ENCODE measurements around the gene TNRC18. TPM values are rescaled to one million over a fixed set of nuclear protein-coding genes. Genes with fewer than 3 reads are reported as not detected.

The TNRC18 gene
- total and polyA plus RNA-seq, 2 donors (not counting 1 experiment from before 2014, with no cell fraction given) = 17.8 to 75.0 TPM

GRCh38 chr7:5455175-5455574 is 31.5 kb upstream of the TNRC18 start:
- H3K9me3 Mint-ChIP-seq (ENCODE audit: insufficient read depth) = no peaks in the 10 kb centered on the region
- ATAC-seq (ENCODE audit: low read depth) (no peak), DNase-seq (no peak)
- peaks cover 16% of the 10 kb centered on the region for H3K27me3 Mint-ChIP-seq
- H4K20me1 ChIP-seq (ENCODE audit: control insufficient read depth, insufficient read depth, low read length, poor library complexity, severe bottlenecking) = no peaks in the 10 kb centered on the region
- no peak overlapping the region for H2AFZ ChIP-seq (ENCODE audit: insufficient read depth, low read depth, low read length, poor library complexity, severe bottlenecking)
- peaks cover 3% of the 10 kb centered on the region for H3K4me1 Mint-ChIP-seq
- ChIA-PET POLR2A (no interaction called here), CTCF (no interaction called here)
- H3K4me3 Mint-ChIP-seq = no peak overlapping the region
- H3K4me1 ChIP-seq (ENCODE audit: control insufficient read depth in 2 of 2, insufficient read depth in 2 of 2, low read length in 2 of 2) = peaks cover 8% of the 10 kb centered on the region in 2 donors
- H3K36me3 ChIP-seq (replicated peaks in 1 of 2; ENCODE audit: control extremely low read depth in 1 of 2, control insufficient read depth in 1 of 2, extremely low read depth in 1 of 2, insufficient read depth in 2 of 2, low read length in 1 of 2) = no peaks in the 10 kb centered on the region
- peaks cover 0 to 16% (median 5%) of the 10 kb centered on the region in 3 donors for H3K9me3 ChIP-seq (ENCODE audit: control extremely low read depth in 1 of 3, control insufficient read depth in 2 of 3, insufficient read depth in 1 of 3, low read length in 2 of 3)
- no peak overlapping the region for H3K9ac ChIP-seq (ENCODE audit: low read length)
- intact Hi-C loops (cut with micrococcal nuclease) = no loop called here
- no peak overlapping the region for H3K27ac ChIP-seq (ENCODE audit: low read length in 2 of 2)
- WGBS (ENCODE audit: insufficient coverage) = 85% methylated on average over 6 of the region's 6 CpGs
- H3K4me2 ChIP-seq (replicated peaks; ENCODE audit: low read depth, low read length, poor library complexity, severe bottlenecking) = no peak overlapping the region
- no peak overlapping the region for H3K27ac Mint-ChIP-seq
- no peaks in the 10 kb centered on the region for H3K79me2 ChIP-seq (ENCODE audit: control insufficient read depth, insufficient read depth, low read length)
- H3K27me3 ChIP-seq (replicated peaks in 1 of 4; ENCODE audit: control extremely low read depth in 1 of 4, control insufficient read depth in 3 of 4, insufficient read depth in 4 of 4, low read length in 3 of 4) = peaks cover 0 to 27% (median 2%) of the 10 kb centered on the region in 4 experiments
- no peak overlapping the region for H3K4me3 ChIP-seq (ENCODE audit: control extremely low read depth in 1 of 5, extremely low read depth in 1 of 5, insufficient read depth in 1 of 5, low read depth in 2 of 5, low read length in 4 of 5)
- TF ChIP-seq, protein P1, sequence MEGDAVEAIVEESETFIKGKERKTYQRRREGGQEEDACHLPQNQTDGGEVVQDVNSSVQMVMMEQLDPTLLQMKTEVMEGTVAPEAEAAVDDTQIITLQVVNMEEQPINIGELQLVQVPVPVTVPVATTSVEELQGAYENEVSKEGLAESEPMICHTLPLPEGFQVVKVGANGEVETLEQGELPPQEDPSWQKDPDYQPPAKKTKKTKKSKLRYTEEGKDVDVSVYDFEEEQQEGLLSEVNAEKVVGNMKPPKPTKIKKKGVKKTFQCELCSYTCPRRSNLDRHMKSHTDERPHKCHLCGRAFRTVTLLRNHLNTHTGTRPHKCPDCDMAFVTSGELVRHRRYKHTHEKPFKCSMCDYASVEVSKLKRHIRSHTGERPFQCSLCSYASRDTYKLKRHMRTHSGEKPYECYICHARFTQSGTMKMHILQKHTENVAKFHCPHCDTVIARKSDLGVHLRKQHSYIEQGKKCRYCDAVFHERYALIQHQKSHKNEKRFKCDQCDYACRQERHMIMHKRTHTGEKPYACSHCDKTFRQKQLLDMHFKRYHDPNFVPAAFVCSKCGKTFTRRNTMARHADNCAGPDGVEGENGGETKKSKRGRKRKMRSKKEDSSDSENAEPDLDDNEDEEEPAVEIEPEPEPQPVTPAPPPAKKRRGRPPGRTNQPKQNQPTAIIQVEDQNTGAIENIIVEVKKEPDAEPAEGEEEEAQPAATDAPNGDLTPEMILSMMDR (IDR thresholded peaks at IDR 0.05) = no peak
- TF ChIP-seq EZH2 (IDR thresholded peaks at IDR 0.05; ENCODE audit: borderline replicate concordance, insufficient read depth, low read depth, low read length, poor library complexity, severe bottlenecking) = no peak

DNA sequence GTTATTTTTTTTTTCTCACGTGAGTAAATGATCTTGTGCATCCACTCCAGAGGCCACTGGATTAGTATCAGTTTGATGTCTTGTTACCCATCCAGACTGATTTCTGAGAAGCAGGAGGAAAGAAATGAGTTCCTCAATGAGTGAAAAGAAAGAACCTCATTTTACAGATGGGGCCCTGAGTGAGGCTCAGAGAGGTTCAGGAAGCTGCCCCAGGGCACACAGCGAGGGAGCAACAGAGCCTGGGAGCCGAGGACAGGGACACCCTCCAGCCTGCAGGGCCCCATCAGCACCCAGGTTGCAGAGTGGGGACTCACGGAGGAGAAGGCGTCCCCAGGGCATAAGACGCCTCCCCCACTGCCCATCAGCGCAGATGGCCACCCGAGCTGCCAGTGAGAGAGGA is 30.9 kb upstream of the TNRC18 start:
- intact Hi-C loops (cut with micrococcal nuclease) = loop anchor here (5.0 kb wide), 1 partner anchor 622 kb away; no protein-coding TSS in a partner anchor
- Histone ChIP-seq H3K27me3 (replicated peaks in 1 of 4; ENCODE audit: control extremely low read depth in 1 of 4, control insufficient read depth in 3 of 4, insufficient read depth in 4 of 4, low read length in 3 of 4) (peaks cover 0 to 27% (median 2%) of the 10 kb centered on the region in 4 experiments), H3K4me1 (ENCODE audit: control insufficient read depth in 2 of 2, insufficient read depth in 2 of 2, low read length in 2 of 2) (peaks cover 8% of the 10 kb centered on the region in 2 donors), H4K20me1 (ENCODE audit: control insufficient read depth, insufficient read depth, low read length, poor library complexity, severe bottlenecking) (no peaks in the 10 kb centered on the region), H3K79me2 (ENCODE audit: control insufficient read depth, insufficient read depth, low read length) (no peaks in the 10 kb centered on the region), H3K9ac (ENCODE audit: low read length) (no peak overlapping the region), H2AFZ (ENCODE audit: insufficient read depth, low read depth, low read length, poor library complexity, severe bottlenecking) (no peak overlapping the region), H3K4me2 (replicated peaks; ENCODE audit: low read depth, low read length, poor library complexity, severe bottlenecking) (no peak overlapping the region), H3K9me3 (ENCODE audit: control extremely low read depth in 1 of 3, control insufficient read depth in 2 of 3, insufficient read depth in 1 of 3, low read length in 2 of 3) (peaks cover 0 to 16% (median 5%) of the 10 kb centered on the region in 3 donors), H3K36me3 (replicated peaks in 1 of 2; ENCODE audit: control extremely low read depth in 1 of 2, control insufficient read depth in 1 of 2, extremely low read depth in 1 of 2, insufficient read depth in 2 of 2, low read length in 1 of 2) (no peaks in the 10 kb centered on the region), H3K27ac (ENCODE audit: low read length in 2 of 2) (no peak overlapping the region), H3K4me3 (ENCODE audit: control extremely low read depth in 1 of 5, extremely low read depth in 1 of 5, insufficient read depth in 1 of 5, low read depth in 2 of 5, low read length in 4 of 5) (no peak overlapping the region)
- DNase-seq (no peak), ATAC-seq (ENCODE audit: low read depth) (no peak)
- H3K27me3 Mint-ChIP-seq = peaks cover 16% of the 10 kb centered on the region
- no peaks in the 10 kb centered on the region for H3K9me3 Mint-ChIP-seq (ENCODE audit: insufficient read depth)
- H3K4me3 Mint-ChIP-seq = no peak overlapping the region
- no peak overlapping the region for H3K27ac Mint-ChIP-seq
- no peak for TF ChIP-seq EZH2 (IDR thresholded peaks at IDR 0.05; ENCODE audit: borderline replicate concordance, insufficient read depth, low read depth, low read length, poor library complexity, severe bottlenecking)
- TF ChIP-seq, protein P1 (IDR thresholded peaks at IDR 0.05) = no peak
- CTCF ChIA-PET = interaction anchor here (0.8 kb wide), 1 partner anchor 555 kb away, joined by 3 read pairs; no protein-coding TSS in a partner anchor
- POLR2A ChIA-PET = no interaction called here
- H3K4me1 Mint-ChIP-seq = peaks cover 3% of the 10 kb centered on the region
- 92% methylated on average over 8 of the region's 8 CpGs for WGBS (ENCODE audit: insufficient coverage)

Data from B cell (primary cell).